PC-9 (cell line): ENCODE results near the gene COL20A1. TPM values are rescaled to one million over a fixed set of nuclear protein-coding genes. Genes with fewer than 3 reads are reported as not detected.

ENCODE experiments used
- BruUV-seq: library from RNA; stranded (reverse); fragments of 400-500 nt; replicated peaks from 2 replicates; lab custom pipeline; 2021; lab: Mats Ljungman, UMichigan
- CTCF ChIA-PET: fragments of 300-600 bp; sonication (Branson Sonifier 250); formaldehyde crosslinking; loops from one replicate; lab custom pipeline; 2022; ENCODE audit warnings: antibody characterized with exemption; lab: Charles Lee
- POLR2A ChIA-PET: fragments of 300-600 bp; sonication (Branson Sonifier 250); formaldehyde crosslinking; loops from one replicate; lab custom pipeline; 2022; ENCODE audit warnings: antibody characterized with exemption; ENCODE audit not compliant: unreplicated experiment; lab: Charles Lee
- DNase-seq, 2 experiments: peaks; one replicate each; pipeline versions ENCODE4 v3.0.0 to v3.0.0-alpha.2; 2015 to 2022; ENCODE audit warnings: mixed read lengths in 1 of 2
- H2AFZ ChIP-seq: fragments of 200-600 bp; sonication (generic); 2 replicates; pipeline ENCODE4 v1.8.1; 2017; ENCODE audit warnings: antibody characterized with exemption
- H3F3A ChIP-seq: fragments of 200-600 bp; sonication (generic); 2 replicates; pipeline ENCODE4 v1.8.1; 2017; ENCODE audit warnings: antibody characterized with exemption, mild to moderate bottlenecking, low read depth; ENCODE audit not compliant: insufficient read depth
- H3K27ac ChIP-seq: fragments of 200-600 bp; sonication (generic); 2 replicates; pipeline ENCODE4 v1.6.1; 2016; ENCODE audit warnings: mixed run types
- H3K27me3 ChIP-seq: fragments of 200-600 bp; sonication (generic); 2 replicates; pipeline ENCODE4 v1.6.1; 2016; ENCODE audit warnings: low read depth, mixed run types; ENCODE audit not compliant: insufficient read depth
- H3K36me3 ChIP-seq: fragments of 200-600 bp; sonication (generic); 2 replicates; pipeline ENCODE4 v1.6.1; 2016; ENCODE audit warnings: low read depth, mixed run types
- H3K4me1 ChIP-seq: fragments of 200-600 bp; sonication (generic); replicated peaks from 2 replicates; pipeline ENCODE4 v1.6.1; 2016; ENCODE audit warnings: mixed run types; ENCODE audit not compliant: insufficient read depth
- H3K4me2 ChIP-seq: fragments of 200-600 bp; sonication (generic); 2 replicates; pipeline ENCODE4 v1.6.1; 2017; ENCODE audit warnings: mixed run types
- H3K4me3 ChIP-seq: fragments of 200-600 bp; sonication (generic); 2 replicates; pipeline ENCODE4 v1.6.1; 2016; ENCODE audit warnings: mixed run types
- H3K79me2 ChIP-seq: fragments of 200-600 bp; sonication (generic); 2 replicates; pipeline ENCODE4 v1.6.1; 2017; ENCODE audit warnings: low read depth, mixed run types
- H3K9me2 ChIP-seq: fragments of 200-600 bp; sonication (generic); 2 replicates; pipeline ENCODE4 v1.8.1; 2017; ENCODE audit warnings: mild to moderate bottlenecking; ENCODE audit not compliant: insufficient read depth
- H3K9me3 ChIP-seq: fragments of 200-600 bp; sonication (generic); 2 replicates; pipeline ENCODE4 v1.8.1; 2016; ENCODE audit warnings: low read depth; ENCODE audit not compliant: insufficient read depth
- H4K20me1 ChIP-seq: fragments of 200-600 bp; sonication (generic); 2 replicates; pipeline ENCODE4 v1.8.1; 2017; ENCODE audit not compliant: insufficient read depth
- EZH2 ChIP-seq: fragments of 200-600 bp; sonication (generic); IDR thresholded peaks from 2 replicates; pipeline ENCODE4 v1.8.0; 2017; ENCODE audit warnings: antibody characterized with exemption, low read depth
- intact Hi-C: fragments of 100-400 bp; cut with micrococcal nuclease; formaldehyde crosslinking; loops from one replicate; pipeline ENCODE4 v1.10.0; 2022; ENCODE audit not compliant: unreplicated experiment
- total RNA-seq: library from RNA; stranded (reverse); gene quantifications from 2 replicates; pipeline ENCODE4 v1.2.3, GENCODE V29; 2021
- TF ChIP-seq, protein P1 (sequence below): fragments of 200-600 bp; sonication (generic); conservative IDR thresholded peaks from 2 replicates; pipeline ENCODE4 v1.6.1; 2017; ENCODE audit warnings: mixed run types, antibody characterized with exemption, mild to moderate bottlenecking, moderate library complexity

The COL20A1 gene
- total RNA-seq, 1 experiment from 2014 or later: not detected

DNA sequence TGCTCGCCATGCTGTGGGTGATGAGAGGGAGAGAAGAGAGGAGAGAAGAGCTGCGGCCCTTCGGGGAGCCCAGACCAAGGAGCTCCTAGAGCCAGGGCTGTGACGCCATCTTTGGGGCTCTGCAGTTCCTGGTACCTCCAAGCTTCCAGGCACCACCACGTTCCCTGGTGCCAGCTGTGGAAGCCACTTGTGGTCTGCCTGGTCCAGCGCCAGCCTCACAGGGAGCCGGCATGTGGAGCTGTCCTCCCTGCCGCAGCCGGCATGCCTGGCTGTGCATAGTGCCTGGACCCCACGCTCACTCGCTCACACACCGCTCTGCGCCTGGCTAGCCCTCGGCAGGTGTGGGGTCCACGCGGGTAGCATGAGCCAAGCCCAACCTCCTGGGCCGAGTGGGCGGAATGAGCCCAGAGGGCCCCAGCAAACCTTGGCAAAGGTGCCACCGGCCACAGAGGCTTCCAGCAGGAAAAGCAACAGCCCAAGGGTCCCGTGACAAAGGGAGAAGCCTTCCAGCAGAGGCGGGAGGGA is 87.4 kb downstream of the COL20A1 start:
- ChIA-PET POLR2A (no interaction called here), CTCF (interaction anchor here (1.2 kb wide), 1 partner anchor 70 kb away, joined by 9 read pairs; no protein-coding TSS in a partner anchor)
- intact Hi-C loops: loop anchor here (2.0 kb wide), 2 partner anchors 72 to 198 kb away; no protein-coding TSS in a partner anchor
- Histone ChIP-seq H3K9me2 (no peaks in the 10 kb centered on the region), H3F3A (no peaks in the 10 kb centered on the region), H4K20me1 (peaks cover 5% of the 10 kb centered on the region), H2AFZ (no peak overlapping the region), H3K79me2 (no peaks in the 10 kb centered on the region), H3K4me2 (no peak overlapping the region), H3K4me3 (no peak overlapping the region), H3K27me3 (peaks cover 93% of the 10 kb centered on the region), H3K9me3 (0 out of 2 replicates have a peak, but pooled peaks cover 3% of the 10 kb centered on the region), H3K27ac (no peak overlapping the region), H3K36me3 (no peaks in the 10 kb centered on the region), H3K4me1 (no peaks in the 10 kb centered on the region)
- no peak for TF ChIP-seq EZH2
- TF ChIP-seq, protein P1, sequence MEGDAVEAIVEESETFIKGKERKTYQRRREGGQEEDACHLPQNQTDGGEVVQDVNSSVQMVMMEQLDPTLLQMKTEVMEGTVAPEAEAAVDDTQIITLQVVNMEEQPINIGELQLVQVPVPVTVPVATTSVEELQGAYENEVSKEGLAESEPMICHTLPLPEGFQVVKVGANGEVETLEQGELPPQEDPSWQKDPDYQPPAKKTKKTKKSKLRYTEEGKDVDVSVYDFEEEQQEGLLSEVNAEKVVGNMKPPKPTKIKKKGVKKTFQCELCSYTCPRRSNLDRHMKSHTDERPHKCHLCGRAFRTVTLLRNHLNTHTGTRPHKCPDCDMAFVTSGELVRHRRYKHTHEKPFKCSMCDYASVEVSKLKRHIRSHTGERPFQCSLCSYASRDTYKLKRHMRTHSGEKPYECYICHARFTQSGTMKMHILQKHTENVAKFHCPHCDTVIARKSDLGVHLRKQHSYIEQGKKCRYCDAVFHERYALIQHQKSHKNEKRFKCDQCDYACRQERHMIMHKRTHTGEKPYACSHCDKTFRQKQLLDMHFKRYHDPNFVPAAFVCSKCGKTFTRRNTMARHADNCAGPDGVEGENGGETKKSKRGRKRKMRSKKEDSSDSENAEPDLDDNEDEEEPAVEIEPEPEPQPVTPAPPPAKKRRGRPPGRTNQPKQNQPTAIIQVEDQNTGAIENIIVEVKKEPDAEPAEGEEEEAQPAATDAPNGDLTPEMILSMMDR: no peak
- no peak for DNase-seq
- no TSS peak for BruUV-seq

DNA sequence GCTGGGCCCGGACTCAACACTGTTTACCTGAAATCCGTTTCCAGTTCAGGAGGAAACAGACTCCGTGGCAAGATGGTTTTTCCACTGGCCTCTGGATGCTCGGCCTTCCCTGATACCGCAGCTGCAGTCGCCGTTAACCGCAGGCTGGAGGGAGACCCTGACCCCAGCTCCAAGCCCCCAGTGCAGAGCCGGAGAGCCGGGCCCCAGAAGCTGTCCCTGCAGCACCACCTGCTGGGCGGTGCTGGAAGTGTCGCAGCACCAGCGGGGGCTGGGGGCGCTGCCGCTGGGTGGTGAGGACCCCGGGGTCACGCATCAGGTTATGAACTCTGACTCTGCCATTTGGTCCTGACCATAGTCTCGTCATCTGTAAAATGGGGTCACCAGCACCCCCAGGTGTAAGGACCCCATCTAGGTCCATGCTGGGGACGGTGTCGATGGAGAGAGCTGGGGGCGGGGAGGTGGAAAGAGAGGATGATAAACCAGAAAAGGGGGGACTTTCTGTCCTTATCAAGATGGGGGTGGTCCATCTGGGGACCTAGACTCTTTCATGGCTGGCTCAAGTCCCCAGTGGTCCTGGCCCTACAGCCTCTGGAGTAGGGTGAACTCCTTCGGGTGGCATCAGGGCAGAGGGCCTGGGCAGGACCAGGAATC is 88.9 kb downstream of the COL20A1 start:
- POLR2A ChIA-PET: interaction anchor here (0.5 kb wide), 1 partner anchor 146 kb away, joined by 4 read pairs; no protein-coding TSS in a partner anchor
- peak in 1 of 2 experiments; percentile 34 for DNase-seq
- peaks cover 97% of the 10 kb centered on the region for H3K27me3 ChIP-seq

DNA sequence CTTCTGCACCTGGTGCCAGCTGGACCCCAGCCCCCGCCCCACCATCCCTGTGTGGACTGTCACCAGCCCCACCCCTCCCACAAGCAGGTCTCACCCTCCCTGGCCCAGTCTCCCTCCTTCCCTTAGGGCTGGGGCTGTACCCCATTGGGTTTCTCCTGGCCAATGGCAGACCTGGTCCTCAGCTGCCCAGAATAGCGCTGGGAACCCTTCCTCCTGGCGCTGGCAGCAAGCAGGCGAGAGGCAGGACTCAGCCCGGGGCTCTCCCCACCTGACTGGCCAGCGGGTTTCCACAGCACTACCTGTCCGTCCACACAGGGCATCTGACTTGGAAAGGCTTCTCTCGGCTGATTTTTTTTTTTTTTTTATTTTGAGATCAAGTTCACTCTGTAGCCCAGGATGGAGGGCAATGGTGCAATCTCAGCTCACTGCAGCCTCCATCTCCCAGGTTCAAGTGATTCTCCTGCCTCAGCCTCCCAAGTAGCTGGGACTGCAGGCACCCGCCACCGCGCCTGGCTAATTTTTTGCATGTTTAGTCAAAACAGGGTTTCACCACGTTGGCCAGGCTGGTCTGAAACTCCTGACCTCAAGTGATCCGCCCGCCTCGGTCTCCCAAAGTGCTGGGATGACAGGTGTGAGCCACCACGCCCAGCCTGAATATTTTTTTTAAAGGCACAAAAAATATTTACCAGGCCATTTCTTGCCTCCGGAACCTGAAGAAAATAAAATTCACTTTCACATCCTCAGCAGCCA is 89.7 kb downstream of the COL20A1 start:
- intact Hi-C loops: no loop called here
- no peaks in the 10 kb centered on the region for H3K9me2 ChIP-seq
- H3F3A ChIP-seq: peaks cover 8% of the 10 kb centered on the region
- no peak for DNase-seq
- H3K27ac ChIP-seq: no peak overlapping the region
- H2AFZ ChIP-seq: no peak overlapping the region
- TF ChIP-seq, protein P1: no peak
- no peak for TF ChIP-seq EZH2
- H4K20me1 ChIP-seq: peaks cover 5% of the 10 kb centered on the region
- no peaks in the 10 kb centered on the region for H3K4me1 ChIP-seq
- H3K4me3 ChIP-seq: no peak overlapping the region
- H3K9me3 ChIP-seq: peaks cover 14% of the 10 kb centered on the region; the same call in 1 of the 2 replicates
- H3K79me2 ChIP-seq: no peaks in the 10 kb centered on the region
- no TSS peak for BruUV-seq
- no peaks in the 10 kb centered on the region for H3K36me3 ChIP-seq
- POLR2A ChIA-PET: interaction anchor here (0.5 kb wide), 1 partner anchor 145 kb away, joined by 4 read pairs; no protein-coding TSS in a partner anchor
- H3K27me3 ChIP-seq: peaks cover 89% of the 10 kb centered on the region
- H3K4me2 ChIP-seq: no peak overlapping the region
- CTCF ChIA-PET: no interaction called here

More for the DNA sequence above, 88.9 kb downstream of the COL20A1 start:
- H3K4me1 ChIP-seq: no peaks in the 10 kb centered on the region
- no peaks in the 10 kb centered on the region for H3F3A ChIP-seq
- TF ChIP-seq, protein P1: peak; percentile 100
- TF ChIP-seq EZH2: no peak
- no peak overlapping the region for H3K4me3 ChIP-seq
- no peaks in the 10 kb centered on the region for H3K36me3 ChIP-seq
- intact Hi-C loops: loop anchor here (2.0 kb wide), 2 partner anchors 73 to 199 kb away; no protein-coding TSS in a partner anchor
- no TSS peak for BruUV-seq
- no peaks in the 10 kb centered on the region for H3K9me2 ChIP-seq
- no peak overlapping the region for H2AFZ ChIP-seq
- peaks cover 11% of the 10 kb centered on the region; the same call in 1 of the 2 replicates for H3K9me3 ChIP-seq
- no peak overlapping the region for H3K4me2 ChIP-seq
- H3K27ac ChIP-seq: no peak overlapping the region
- peaks cover 5% of the 10 kb centered on the region for H4K20me1 ChIP-seq
- no peaks in the 10 kb centered on the region for H3K79me2 ChIP-seq
- CTCF ChIA-PET: no interaction called here
